Adrenal gland (tissue), 5 donors: ENCODE results near the gene PGM1.

ENCODE experiments used
- POLR2A ChIP-seq, 2 donors: fragments of 450-650 bp; IDR thresholded peaks; one replicate each; pipeline ENCODE4 v1.6.1; 2017; ENCODE audit warnings: antibody characterized with exemption in 2 of 2, mild to moderate bottlenecking in 2 of 2, moderate library complexity in 1 of 2
- TF ChIP-seq, protein P1 (sequence below), 6 experiments: fragments of 450-650 bp in 4 of 6; fragments of 200-600 bp in 2 of 6; sonication (generic) in 1 of 6; IDR thresholded peaks; 1 replicate in 5 of 6; 2 replicates in 1 of 6; pipeline versions ENCODE4 v1.5.1 to v1.8.0; 2016 to 2021; ENCODE audit warnings: antibody characterized with exemption in 6 of 6, mild to moderate bottlenecking in 2 of 6, moderate library complexity in 1 of 6
- donor health status: DM: no; HTN: no; CAD: no.

DNA sequence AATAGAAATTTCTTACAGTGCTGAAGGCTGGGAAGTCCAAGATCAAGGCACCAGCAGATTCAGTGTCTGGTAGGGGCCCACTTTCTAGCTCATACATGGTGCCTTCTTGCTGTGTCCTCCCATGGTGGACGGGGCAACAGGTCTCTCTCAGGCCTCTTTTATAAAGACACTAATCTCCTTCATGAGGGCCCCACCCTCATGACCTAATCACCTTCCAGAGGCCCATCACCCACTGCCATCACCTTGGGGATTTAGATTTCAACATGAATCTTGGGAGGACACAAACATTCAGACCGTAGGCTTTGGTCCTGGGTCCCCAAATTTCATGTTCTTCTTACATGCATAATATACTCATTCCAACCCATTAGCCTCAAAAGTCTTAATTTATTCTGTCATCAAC is 71.5 kb downstream of the PGM1 start:
- no peak for TF ChIP-seq POLR2A (IDR thresholded peaks at IDR 0.05)
- TF ChIP-seq, protein P1, sequence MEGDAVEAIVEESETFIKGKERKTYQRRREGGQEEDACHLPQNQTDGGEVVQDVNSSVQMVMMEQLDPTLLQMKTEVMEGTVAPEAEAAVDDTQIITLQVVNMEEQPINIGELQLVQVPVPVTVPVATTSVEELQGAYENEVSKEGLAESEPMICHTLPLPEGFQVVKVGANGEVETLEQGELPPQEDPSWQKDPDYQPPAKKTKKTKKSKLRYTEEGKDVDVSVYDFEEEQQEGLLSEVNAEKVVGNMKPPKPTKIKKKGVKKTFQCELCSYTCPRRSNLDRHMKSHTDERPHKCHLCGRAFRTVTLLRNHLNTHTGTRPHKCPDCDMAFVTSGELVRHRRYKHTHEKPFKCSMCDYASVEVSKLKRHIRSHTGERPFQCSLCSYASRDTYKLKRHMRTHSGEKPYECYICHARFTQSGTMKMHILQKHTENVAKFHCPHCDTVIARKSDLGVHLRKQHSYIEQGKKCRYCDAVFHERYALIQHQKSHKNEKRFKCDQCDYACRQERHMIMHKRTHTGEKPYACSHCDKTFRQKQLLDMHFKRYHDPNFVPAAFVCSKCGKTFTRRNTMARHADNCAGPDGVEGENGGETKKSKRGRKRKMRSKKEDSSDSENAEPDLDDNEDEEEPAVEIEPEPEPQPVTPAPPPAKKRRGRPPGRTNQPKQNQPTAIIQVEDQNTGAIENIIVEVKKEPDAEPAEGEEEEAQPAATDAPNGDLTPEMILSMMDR (IDR thresholded peaks at IDR 0.05) = no peak
